ENCODE measurements around the gene CA5B.

DNA sequence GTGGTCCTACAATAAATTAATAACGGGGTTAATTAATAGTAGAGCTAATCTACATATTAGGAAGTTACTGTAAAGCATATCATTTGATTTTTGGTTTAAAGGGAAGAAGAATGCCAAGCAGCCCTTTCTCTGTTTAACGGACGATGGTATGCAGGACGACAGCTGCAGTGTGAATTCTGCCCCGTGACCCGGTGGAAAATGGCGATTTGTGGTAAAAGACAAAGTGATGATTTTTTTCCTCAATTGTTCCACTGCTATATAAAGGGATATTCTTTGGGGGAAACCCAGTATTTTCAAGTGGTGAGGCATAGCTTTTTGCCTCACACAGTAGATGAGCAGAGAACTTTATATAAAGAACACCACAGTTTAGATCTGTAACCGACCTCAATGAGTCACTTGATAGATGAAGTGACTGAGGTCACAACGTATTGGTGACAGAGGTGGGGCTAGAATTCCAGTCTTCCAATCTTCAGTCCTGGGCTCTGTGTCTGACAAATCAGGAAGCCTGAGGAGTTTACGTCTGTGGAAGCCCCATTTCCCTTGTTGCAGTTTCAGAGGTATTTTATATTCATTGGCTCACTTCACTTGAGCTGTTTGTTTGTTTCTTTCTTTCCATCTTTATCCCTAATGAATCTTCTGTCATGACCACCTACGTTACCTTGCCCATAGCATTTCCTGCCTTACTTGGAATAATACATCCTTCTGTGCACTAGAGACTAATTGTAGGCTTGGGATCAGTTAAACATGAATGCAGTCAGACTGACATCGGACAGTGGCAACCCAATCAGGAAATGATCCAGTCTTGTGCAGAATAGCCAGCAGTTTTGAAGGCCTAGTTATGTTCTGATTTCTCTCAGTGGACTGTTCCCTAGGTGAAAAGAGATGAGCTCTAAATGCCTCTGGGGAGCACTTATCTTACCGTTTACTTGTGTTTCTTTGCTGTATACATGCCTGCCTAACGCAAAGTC, 82.3 kb downstream of the CA5B start:
- TF ChIP-seq EZH2 (IDR thresholded peaks at IDR 0.05; ENCODE audit: low read length, missing control alignments): no peak
- TF ChIP-seq, protein P1, sequence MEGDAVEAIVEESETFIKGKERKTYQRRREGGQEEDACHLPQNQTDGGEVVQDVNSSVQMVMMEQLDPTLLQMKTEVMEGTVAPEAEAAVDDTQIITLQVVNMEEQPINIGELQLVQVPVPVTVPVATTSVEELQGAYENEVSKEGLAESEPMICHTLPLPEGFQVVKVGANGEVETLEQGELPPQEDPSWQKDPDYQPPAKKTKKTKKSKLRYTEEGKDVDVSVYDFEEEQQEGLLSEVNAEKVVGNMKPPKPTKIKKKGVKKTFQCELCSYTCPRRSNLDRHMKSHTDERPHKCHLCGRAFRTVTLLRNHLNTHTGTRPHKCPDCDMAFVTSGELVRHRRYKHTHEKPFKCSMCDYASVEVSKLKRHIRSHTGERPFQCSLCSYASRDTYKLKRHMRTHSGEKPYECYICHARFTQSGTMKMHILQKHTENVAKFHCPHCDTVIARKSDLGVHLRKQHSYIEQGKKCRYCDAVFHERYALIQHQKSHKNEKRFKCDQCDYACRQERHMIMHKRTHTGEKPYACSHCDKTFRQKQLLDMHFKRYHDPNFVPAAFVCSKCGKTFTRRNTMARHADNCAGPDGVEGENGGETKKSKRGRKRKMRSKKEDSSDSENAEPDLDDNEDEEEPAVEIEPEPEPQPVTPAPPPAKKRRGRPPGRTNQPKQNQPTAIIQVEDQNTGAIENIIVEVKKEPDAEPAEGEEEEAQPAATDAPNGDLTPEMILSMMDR (conservative IDR thresholded peaks at IDR 0.05 in 1 of 2, IDR thresholded peaks at IDR 0.05 in 1 of 2; ENCODE audit: low read depth in 1 of 2, low read length in 2 of 2): no peak
